Measurements from ENCODE around the gene ARHGEF6.
A peak's percentile ranks its signal among the peaks of the same experiment; 100 is the strongest.

GRCh38 chrX:136708348-136708747 is 72.4 kb downstream of the ARHGEF6 start:
- TF ChIP-seq, protein P1, sequence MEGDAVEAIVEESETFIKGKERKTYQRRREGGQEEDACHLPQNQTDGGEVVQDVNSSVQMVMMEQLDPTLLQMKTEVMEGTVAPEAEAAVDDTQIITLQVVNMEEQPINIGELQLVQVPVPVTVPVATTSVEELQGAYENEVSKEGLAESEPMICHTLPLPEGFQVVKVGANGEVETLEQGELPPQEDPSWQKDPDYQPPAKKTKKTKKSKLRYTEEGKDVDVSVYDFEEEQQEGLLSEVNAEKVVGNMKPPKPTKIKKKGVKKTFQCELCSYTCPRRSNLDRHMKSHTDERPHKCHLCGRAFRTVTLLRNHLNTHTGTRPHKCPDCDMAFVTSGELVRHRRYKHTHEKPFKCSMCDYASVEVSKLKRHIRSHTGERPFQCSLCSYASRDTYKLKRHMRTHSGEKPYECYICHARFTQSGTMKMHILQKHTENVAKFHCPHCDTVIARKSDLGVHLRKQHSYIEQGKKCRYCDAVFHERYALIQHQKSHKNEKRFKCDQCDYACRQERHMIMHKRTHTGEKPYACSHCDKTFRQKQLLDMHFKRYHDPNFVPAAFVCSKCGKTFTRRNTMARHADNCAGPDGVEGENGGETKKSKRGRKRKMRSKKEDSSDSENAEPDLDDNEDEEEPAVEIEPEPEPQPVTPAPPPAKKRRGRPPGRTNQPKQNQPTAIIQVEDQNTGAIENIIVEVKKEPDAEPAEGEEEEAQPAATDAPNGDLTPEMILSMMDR (IDR thresholded peaks at IDR 0.05): peak; percentile 22 to 50 (median 46)
- no peak for TF ChIP-seq POLR2A (IDR thresholded peaks at IDR 0.05)

Data from right lobe of liver (tissue), 4 donors.